Fibroblast of pulmonary artery (primary cell): ENCODE results near the gene SLC25A19.

Source experiments
- DNase-seq: peaks from one replicate; pipeline ENCODE4 v3.0.0-alpha.2; 2010; ENCODE audit warnings: low read depth
- H3K4me3 ChIP-seq: replicated peaks from 2 replicates; pipeline ENCODE4 v1.5.1; 2011; ENCODE audit warnings: low read depth, mild to moderate bottlenecking, control low read depth, low read length, moderate library complexity
- TF ChIP-seq, protein P1 (sequence below): IDR thresholded peaks from 2 replicates; pipeline ENCODE4 v1.5.1; 2011; ENCODE audit warnings: mild to moderate bottlenecking, control low read depth, low read length, inconsistent platforms; ENCODE audit errors: missing control alignments

SLC25A19 gene

DNA sequence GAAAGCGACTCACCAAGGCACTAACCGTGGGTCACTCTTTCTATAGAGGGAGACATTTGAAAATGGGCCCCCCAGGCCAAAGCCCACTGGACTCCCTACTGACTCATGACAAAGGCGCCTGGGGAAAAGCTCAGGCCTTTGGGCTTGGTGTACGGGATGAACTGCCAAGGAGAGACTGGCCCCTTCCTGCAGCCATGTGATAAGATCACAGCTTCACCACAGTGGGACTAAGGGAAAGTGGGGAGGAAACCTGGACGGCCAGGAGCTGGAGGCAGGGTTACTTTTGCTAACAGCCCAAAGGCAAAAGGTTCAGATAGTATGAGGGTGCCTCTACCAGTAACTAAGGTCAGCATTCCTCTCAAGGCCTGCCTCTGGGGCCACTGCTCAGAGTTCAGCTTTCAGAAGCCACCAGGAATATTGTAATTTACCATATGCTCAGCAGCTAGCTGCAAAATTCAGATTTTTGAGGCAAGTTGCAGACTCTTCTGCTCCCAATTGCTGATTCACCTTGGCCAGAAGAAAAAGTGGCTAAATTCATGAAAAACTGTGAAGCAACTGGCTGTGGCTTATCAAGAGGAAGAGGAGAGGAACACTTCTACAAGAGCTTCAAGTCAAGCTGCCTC lies 37.1 kb upstream of the SLC25A19 start:
- no peak overlapping the region for H3K4me3 ChIP-seq
- TF ChIP-seq, protein P1, sequence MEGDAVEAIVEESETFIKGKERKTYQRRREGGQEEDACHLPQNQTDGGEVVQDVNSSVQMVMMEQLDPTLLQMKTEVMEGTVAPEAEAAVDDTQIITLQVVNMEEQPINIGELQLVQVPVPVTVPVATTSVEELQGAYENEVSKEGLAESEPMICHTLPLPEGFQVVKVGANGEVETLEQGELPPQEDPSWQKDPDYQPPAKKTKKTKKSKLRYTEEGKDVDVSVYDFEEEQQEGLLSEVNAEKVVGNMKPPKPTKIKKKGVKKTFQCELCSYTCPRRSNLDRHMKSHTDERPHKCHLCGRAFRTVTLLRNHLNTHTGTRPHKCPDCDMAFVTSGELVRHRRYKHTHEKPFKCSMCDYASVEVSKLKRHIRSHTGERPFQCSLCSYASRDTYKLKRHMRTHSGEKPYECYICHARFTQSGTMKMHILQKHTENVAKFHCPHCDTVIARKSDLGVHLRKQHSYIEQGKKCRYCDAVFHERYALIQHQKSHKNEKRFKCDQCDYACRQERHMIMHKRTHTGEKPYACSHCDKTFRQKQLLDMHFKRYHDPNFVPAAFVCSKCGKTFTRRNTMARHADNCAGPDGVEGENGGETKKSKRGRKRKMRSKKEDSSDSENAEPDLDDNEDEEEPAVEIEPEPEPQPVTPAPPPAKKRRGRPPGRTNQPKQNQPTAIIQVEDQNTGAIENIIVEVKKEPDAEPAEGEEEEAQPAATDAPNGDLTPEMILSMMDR = no peak
- peak; percentile 67 for DNase-seq

DNA sequence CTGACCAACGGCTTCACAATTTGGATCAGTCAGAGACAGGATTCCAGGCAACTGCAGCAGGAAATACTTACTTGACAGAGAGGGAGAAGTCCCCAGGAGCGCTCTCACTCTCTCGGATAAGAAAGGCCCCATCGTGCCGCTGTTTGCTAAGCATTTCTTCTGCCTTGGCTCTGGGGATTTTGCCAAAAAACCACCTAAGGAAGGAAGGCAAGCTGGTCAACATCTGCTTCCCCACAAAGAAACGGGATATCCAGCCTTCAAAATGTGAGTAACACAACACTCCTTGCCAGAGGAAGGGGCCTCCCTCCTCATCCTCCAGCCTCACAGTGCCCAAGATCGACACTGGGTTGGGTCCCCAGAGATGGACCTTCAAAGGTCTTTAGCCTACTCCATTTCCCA lies 36.6 kb upstream of the SLC25A19 start:
- no peak overlapping the region for H3K4me3 ChIP-seq
- TF ChIP-seq, protein P1 = no peak
- peak; percentile 90 for DNase-seq

DNA sequence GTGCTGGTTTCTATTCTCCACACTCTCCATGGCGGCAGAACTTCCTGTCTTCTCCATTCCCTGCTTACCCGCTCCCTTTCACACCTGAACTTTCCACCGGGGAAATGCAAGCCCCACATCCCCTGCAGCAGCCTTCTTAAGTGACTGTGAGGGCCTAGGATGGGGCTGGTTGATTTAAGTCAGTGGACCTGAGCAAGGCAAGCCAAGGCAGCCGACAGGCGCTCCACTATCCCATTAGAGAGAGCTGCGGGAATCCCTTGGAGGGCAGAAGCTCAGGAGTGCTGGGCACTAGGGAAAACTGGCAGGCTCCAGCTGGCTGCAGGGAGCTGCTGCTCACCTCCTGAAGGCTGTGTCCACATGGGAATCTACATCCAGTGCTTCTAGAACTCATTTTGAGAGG lies 36.1 kb upstream of the SLC25A19 start:
- no peak for DNase-seq
- TF ChIP-seq, protein P1 = no peak
- H3K4me3 ChIP-seq = no peak overlapping the region

DNA sequence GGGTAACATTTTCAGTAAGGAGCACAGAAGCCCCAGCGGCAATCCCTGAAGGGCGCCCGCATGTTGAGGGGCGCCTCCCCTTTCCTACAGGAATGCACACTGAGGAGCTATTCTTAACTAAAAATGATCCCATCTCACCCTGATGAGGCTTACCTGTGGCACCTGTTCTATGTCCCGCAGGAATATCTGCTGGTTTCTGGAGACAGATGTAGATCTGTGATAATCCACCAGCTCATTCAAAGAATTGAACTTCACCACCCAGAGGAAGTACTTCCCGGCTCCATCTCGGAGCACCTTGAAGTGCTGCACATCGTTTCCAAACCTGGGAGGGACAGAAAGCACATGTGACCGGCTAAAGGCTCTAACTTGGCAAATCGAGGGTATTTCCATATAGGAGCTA lies 32.3 kb upstream of the SLC25A19 start:
- TF ChIP-seq, protein P1 = no peak
- no peak overlapping the region for H3K4me3 ChIP-seq
- DNase-seq = no peak

DNA sequence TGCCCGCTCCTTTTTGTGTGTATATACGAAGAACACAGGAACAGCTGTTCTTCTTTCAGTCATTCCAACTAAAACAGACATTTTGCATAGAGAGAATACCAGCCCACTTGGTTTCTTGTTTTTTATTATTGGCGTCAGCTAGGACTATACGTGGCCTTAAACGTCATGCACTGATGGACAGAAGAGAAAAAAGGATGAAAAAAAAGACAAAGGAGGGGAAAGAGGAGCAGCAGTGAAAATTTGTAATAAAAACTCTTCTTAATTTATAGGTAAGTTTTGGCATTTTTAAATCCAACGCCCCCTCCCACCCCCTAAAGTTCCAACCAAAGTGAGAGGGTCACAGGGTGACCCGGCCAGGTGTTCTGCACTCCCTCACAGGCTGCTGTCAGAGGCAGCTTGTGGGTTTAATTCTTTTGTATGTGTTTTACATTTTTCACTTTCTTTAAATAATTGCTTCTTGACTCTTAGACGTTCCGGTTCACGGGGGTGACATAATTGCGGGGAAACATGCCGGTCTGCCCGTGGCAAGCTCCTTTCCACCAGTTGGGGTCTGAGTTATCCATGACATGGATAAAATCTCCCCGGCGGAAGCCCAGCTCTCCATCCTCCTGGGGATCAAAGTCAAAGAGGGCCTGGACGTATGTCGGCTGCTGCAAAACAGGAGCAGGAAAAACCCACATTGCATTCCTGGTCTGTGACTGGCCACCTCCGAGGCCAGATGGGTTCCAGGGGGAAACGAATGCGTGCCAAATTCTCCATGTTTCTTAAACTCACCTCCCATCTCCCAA lies 30.9 kb upstream of the SLC25A19 start:
- TF ChIP-seq, protein P1 = no peak
- no peak overlapping the region for H3K4me3 ChIP-seq
- peak; percentile 30 for DNase-seq

DNA sequence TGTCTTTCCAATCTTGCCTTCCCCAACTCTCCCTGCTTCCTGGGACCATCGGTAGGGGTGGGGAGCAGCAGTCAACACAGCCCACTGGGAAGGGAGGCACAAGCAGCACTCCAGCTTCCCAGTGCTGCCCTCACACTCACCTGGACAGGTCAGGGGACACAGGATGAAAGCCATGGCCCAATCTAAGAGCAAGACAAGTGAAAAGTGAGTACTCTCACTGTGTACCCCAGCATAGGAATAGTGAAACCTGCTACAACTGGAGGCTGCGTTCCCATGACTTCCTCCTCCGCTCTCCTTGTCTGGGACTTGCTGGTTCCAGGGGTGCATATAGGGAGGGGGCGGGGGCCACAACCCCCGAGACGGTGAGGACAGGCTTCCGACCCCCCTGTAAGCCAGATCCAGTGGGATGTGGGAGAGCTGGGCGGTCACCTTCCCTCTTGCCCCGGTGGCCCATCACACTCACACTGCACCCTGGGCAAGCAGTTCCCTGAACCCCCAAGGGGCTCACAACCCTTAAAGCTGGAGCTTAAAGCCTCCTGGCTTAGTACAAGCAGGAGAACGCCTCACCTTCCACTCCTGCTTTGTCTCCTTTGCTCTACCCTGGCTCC lies 29.5 kb upstream of the SLC25A19 start:
- TF ChIP-seq, protein P1 = no peak
- H3K4me3 ChIP-seq = no peak overlapping the region
- DNase-seq = no peak

DNA sequence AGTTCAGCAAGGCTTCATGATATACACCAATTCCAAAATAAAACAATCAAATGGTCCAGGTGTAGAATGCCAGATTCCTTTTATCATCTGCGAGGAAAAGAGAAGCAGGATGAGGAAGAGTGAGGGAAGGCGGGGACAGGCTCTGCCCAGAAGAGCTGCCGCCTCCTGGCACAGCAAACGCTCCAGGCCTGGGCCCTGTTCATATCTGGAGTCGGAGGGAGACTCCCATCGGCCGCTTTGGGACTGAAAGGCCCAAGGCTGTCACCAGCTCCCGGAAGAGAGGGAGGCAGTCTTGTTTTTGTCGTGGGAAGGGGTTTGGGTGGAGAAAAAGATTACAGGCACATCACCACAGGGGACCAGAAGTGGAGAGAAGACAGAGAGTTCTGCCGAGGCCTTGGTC lies 29.0 kb upstream of the SLC25A19 start:
- TF ChIP-seq, protein P1 = no peak
- no peak overlapping the region for H3K4me3 ChIP-seq

More for the DNA sequence above, 29.0 kb upstream of the SLC25A19 start:
- no peak for DNase-seq
